GM10266 (cell line): Measurements from ENCODE around the gene CBFA2T2.

Experiments used
- DNase-seq: peaks from one replicate; pipeline ENCODE4 v3.0.0; 2012; ENCODE audit errors: extremely low spot score
- CTCF ChIP-seq: IDR thresholded peaks from 2 replicates; pipeline ENCODE4 v1.5.1; 2012; ENCODE audit warnings: mild to moderate bottlenecking, low read depth; ENCODE audit not compliant: control insufficient read depth, insufficient read depth; ENCODE audit errors: missing control alignments

CBFA2T2 gene

GRCh38 chr20:33663161-33664084 lies 173.5 kb downstream of the CBFA2T2 start:
- TF ChIP-seq CTCF = no peak
- DNase-seq = peak; percentile 92

- DNase-seq = no peak
- TF ChIP-seq CTCF = no peak
These were observed 174.3 kb downstream of the CBFA2T2 start for GRCh38 chr20:33664085-33664761.

- no peak for DNase-seq
- TF ChIP-seq CTCF = no peak
These were observed 174.9 kb downstream of the CBFA2T2 start for GRCh38 chr20:33664762-33665144.

- peak; percentile 16 for TF ChIP-seq CTCF
- DNase-seq = peak; percentile 98
These were observed 176.7 kb downstream of the CBFA2T2 start, which contains the start of gene ACTL10 for GRCh38 chr20:33666293-33667244. Gene ACTL10, plus strand, starts transcription at chr20:33666943. Its CDS starts 555 bp downstream, at chr20:33667498.

- DNase-seq = peak; percentile 55
These were observed 177.4 kb downstream of the CBFA2T2 start for GRCh38 chr20:33667245-33667675.

More at GRCh38 chr20:33667245-33667675, 177.4 kb downstream of the CBFA2T2 start:
- TF ChIP-seq CTCF = no peak
